Nephron (organoid): ENCODE measurements around the gene VEGFB.

ENCODE experiments used
- H3K27ac Mint-ChIP-seq, 3 experiments: 2 replicates each; pipeline ENCODE4 v1.8.0; 2020; ENCODE audit warnings: mixed read lengths in 3 of 3, mild to moderate bottlenecking in 2 of 3, moderate library complexity in 1 of 3
- H3K27me3 Mint-ChIP-seq: 2 replicates; pipeline ENCODE4 v1.8.0; 2021; ENCODE audit warnings: low read depth, mild to moderate bottlenecking, moderate library complexity, mixed read lengths
- H3K36me3 Mint-ChIP-seq: 2 replicates; pipeline ENCODE4 v1.8.0; 2020; ENCODE audit warnings: low read depth, mixed read lengths
- H3K4me1 Mint-ChIP-seq: 2 replicates; pipeline ENCODE4 v1.8.0; 2020; ENCODE audit warnings: mixed read lengths
- H3K4me3 Mint-ChIP-seq, 3 experiments: 2 replicates each; pipeline ENCODE4 v1.8.0; 2020; ENCODE audit warnings: mild to moderate bottlenecking in 3 of 3, mixed read lengths in 3 of 3, moderate library complexity in 2 of 3
- H3K9me3 Mint-ChIP-seq: 2 replicates; pipeline ENCODE4 v1.8.0; 2020; ENCODE audit warnings: mixed read lengths
- TF ChIP-seq, protein P1 (sequence below), 3 experiments: fragments of 200-600 bp; sonication (generic); IDR thresholded peaks; one replicate each; pipeline ENCODE4 v1.5.0; 2021; ENCODE audit warnings: antibody characterized with exemption in 3 of 3; ENCODE audit not compliant: unreplicated experiment in 3 of 3

The VEGFB gene

DNA sequence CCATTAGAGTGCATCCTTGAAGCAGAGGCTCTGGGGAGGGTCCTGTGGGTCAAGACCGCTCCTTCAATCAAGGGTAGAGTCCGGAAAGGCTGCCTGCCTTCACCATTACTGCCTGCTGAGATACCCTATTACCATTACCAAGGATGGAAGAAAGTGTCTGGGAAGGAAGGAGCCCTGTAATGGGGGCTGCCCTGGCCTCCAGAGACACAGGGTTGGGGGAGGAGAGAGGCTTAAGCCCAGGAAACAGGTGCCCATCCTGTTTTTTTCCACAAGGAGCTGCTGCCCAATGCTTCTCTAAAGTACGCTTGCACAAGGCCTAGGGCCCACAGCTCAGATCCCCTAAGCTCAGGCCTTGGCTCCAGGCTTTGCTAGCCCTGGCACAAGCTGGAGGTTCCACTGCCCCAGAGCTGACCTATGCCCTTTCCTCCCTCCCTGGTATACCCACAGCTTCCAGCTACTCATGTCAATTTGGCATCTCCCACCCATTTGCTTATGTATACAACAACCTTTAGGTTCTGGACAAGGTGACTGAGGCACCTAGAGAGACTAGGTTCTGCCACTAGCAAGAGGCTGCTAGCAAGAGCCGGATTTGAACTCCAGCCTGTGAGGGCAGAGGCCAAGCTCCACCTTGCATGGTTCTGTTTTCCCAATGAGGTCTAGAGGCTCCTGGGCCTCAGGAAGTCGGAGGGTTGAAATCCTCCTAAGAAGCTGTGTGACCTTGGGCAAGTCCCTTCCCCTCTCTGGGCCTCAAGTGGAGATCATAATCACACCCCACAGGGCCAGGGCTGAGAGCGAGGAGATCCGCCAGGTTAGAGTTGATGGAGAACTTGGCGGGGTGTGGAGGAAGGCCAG, 15.4 kb downstream of the VEGFB start:
- peaks cover 19% of the 10 kb centered on the region for H3K4me1 Mint-ChIP-seq
- no peaks in the 10 kb centered on the region for H3K27me3 Mint-ChIP-seq
- TF ChIP-seq, protein P1, sequence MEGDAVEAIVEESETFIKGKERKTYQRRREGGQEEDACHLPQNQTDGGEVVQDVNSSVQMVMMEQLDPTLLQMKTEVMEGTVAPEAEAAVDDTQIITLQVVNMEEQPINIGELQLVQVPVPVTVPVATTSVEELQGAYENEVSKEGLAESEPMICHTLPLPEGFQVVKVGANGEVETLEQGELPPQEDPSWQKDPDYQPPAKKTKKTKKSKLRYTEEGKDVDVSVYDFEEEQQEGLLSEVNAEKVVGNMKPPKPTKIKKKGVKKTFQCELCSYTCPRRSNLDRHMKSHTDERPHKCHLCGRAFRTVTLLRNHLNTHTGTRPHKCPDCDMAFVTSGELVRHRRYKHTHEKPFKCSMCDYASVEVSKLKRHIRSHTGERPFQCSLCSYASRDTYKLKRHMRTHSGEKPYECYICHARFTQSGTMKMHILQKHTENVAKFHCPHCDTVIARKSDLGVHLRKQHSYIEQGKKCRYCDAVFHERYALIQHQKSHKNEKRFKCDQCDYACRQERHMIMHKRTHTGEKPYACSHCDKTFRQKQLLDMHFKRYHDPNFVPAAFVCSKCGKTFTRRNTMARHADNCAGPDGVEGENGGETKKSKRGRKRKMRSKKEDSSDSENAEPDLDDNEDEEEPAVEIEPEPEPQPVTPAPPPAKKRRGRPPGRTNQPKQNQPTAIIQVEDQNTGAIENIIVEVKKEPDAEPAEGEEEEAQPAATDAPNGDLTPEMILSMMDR (IDR thresholded peaks at IDR 0.05; ENCODE audit: unreplicated experiment in 3 of 3) = no peak
- H3K4me3 Mint-ChIP-seq = peak overlapping the region; percentile 55 to 93 (median 89)
- H3K27ac Mint-ChIP-seq = peak overlapping the region in 2 of 3 experiments; percentile 41 to 72
- H3K36me3 Mint-ChIP-seq = peaks cover 3% of the 10 kb centered on the region
- H3K9me3 Mint-ChIP-seq = no peaks in the 10 kb centered on the region

DNA sequence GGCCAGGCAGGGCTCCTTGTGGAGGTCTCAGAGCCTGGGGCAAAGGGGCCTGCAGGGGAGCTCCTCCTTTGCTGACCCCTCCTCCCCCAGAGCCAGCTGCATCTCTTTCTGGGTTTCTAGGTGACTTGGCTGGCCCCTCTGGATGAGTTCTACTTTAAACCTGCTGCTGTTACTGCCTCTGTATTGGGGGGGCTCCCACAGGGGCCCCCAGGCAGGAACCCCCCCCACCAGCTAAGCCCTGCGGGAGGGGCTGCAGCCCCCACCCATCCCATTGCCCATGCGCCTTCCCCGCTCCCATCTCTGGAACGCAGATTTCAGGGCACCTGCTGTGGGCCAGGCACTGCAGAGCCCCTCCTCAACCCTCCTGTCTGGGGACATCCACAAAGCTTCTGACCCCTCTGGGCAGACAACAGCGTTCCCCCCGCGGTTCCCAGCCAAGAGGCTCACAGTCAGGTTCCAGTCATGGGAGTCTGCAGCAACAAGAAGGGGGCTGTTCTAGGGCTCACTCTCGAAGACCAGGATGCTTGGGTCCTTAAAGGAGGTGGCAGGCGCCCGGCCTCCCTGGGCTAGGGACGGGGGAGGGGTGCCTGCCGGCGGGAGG, 16.1 kb downstream of the VEGFB start:
- H3K9me3 Mint-ChIP-seq = no peaks in the 10 kb centered on the region

DNA sequence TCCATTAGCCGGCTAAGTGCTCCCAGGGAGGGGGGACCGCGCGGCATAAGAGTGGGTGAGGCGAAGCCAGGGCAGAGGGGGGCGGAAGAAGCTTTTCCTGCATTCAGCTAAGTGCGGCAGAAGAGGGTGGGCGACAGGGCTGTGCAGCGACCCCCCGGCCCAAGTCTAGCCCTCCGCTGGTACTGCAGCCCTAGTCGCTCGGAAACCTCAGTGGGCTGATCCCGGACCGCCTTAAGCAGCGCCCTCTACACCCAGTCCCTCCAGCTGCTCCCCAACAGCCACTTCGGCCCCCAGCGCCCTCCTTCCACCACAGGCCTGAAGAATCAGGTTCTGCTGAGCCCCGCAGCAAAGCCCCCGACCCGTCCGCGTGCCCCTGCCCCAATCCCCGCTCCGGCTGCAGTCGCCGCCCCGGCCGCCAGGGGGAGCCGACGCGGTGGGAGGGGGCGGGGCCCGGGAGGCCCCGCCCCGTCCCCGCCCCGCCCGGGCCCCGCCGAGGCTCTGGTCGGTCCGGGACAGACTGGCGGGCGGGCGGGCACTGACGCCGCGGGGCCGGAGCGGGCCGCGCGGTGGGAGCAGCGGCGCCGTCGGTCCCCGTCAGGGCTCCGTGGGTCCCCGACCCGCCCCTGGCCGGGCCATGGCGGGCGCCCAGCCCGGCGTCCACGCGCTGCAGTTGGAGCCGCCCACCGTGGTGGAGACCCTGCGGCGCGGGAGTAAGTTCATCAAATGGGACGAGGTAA, 16.8 kb downstream of the VEGFB start, which contains the start of gene PLCB3:
PLCB3 (plus strand) TSS at position 515 of the 737 bp plus-strand sequence; CDS start at position 635, 120 bp downstream.
- Mint-ChIP-seq H3K27ac (peak within 1 kb of the TSS in 1 of 3 experiments; percentile 66), H3K36me3 (peaks cover 3% of the 10 kb centered on the region), H3K9me3 (no peaks in the 10 kb centered on the region), H3K4me3 (peak within 1 kb of the TSS; percentile 89 to 91 (median 89)), H3K27me3 (no peaks in the 10 kb centered on the region), H3K4me1 (peaks cover 19% of the 10 kb centered on the region)
- TF ChIP-seq, protein P1 (IDR thresholded peaks at IDR 0.05; ENCODE audit: unreplicated experiment in 3 of 3) = peak; percentile 75 to 87 (median 83)

More for the DNA sequence above, 16.1 kb downstream of the VEGFB start:
- TF ChIP-seq, protein P1 (IDR thresholded peaks at IDR 0.05; ENCODE audit: unreplicated experiment in 3 of 3) = no peak
- Mint-ChIP-seq H3K4me1 (peaks cover 19% of the 10 kb centered on the region), H3K4me3 (peak overlapping the region; percentile 80 to 89 (median 83)), H3K27me3 (no peaks in the 10 kb centered on the region), H3K27ac (no peak overlapping the region), H3K36me3 (peaks cover 3% of the 10 kb centered on the region)

DNA sequence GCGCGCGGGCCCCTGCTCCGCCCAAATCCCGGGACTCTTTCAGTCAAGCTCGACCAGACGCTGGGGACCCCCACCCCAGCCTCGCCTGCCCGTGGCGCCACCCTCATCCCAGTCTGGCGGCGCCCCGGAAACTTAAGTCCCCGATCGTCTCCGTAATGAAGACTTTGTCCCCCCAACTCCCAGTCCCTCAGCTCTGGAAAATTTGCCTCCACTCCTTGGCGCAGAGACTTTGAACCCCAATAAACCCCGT, 17.3 kb downstream of the VEGFB start:
- Mint-ChIP-seq H3K9me3 (no peaks in the 10 kb centered on the region), H3K27ac (no peak overlapping the region), H3K36me3 (peaks cover 3% of the 10 kb centered on the region), H3K4me3 (peak overlapping the region; percentile 89 to 91 (median 89)), H3K27me3 (no peaks in the 10 kb centered on the region), H3K4me1 (peaks cover 19% of the 10 kb centered on the region)
- TF ChIP-seq, protein P1 (IDR thresholded peaks at IDR 0.05; ENCODE audit: unreplicated experiment in 3 of 3) = no peak

DNA sequence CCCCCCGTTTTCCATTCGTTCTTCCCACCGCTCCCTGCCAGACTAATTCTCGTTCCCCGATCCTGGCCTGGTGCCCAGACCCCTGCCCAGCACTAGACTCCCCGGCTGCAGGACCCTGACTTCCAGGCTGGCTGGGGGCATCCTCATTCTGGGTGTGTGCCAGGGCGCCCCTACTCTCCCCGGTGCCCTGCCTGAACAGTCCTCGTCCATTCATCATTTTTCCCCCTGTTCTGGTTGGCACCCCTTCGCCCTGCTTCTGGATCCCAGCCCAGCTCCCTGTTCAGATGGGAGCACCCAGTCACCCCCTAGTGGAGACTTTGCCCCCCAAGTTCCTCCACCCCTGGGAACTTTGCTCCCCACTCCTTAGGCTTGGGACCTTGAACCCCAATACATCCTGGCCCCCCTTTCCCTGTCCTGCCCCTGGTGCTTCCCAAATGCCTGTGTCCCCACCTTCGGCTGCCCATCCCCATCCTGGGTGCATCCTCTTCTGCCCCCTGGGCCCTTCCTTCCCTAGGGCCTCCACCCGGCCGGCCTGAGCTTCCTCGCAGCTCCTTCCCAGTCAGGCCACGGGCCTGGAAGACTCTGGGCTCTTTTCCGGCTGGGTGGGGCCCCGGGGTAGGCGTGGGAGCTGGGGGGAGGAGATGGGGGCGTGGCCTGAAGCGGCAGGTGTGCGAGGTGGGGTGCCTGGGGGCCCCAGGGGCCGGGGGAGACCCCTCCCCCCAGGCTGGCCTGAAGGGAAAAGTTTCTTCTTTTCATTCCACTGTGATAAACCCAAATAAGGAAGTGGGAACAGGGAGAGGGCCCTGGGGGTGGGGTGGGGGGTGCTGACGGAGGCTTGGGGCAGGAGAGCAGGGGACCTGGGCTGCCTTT, 17.9 kb downstream of the VEGFB start:
- H3K4me3 Mint-ChIP-seq = peak overlapping the region; percentile 89 to 91 (median 89)
- H3K4me1 Mint-ChIP-seq = peaks cover 19% of the 10 kb centered on the region
- TF ChIP-seq, protein P1 (IDR thresholded peaks at IDR 0.05; ENCODE audit: unreplicated experiment in 3 of 3) = peak in 1 of 3 experiments; percentile 17
- H3K36me3 Mint-ChIP-seq = peaks cover 3% of the 10 kb centered on the region
- H3K9me3 Mint-ChIP-seq = no peaks in the 10 kb centered on the region
- H3K27me3 Mint-ChIP-seq = no peaks in the 10 kb centered on the region
- H3K27ac Mint-ChIP-seq = peak overlapping the region in 1 of 3 experiments; percentile 66
